Natural killer cell (primary cell): Measurements from ENCODE around the gene RAP1GAP. TPM values are rescaled to one million over a fixed set of nuclear protein-coding genes. Genes with fewer than 3 reads are reported as not detected.

Experiments used
- ATAC-seq, 3 donors: fragments of 150-1000 bp in 2 of 3; fragments of 200-7000 bp in 1 of 3; cut with Tn5 transposase; 1 replicate in 1 of 3; 2 replicates in 2 of 3; pipeline ENCODE4 v1.10.0; 2021; ENCODE audit warnings: mild to moderate bottlenecking in 2 of 3, moderate library complexity in 2 of 3
- DNase-seq, 2 donors: peaks; one replicate each; pipeline versions ENCODE4 v3.0.0 to v3.0.0-alpha.2; 2013 to 2021; ENCODE audit warnings: mixed read lengths in 1 of 2
- H3K27ac ChIP-seq: one replicate; pipeline ENCODE4 v1.5.1; 2013; ENCODE audit warnings: mild to moderate bottlenecking, low read length
- H3K27me3 ChIP-seq: one replicate; pipeline ENCODE4 v1.6.1; 2013; ENCODE audit warnings: low read length; ENCODE audit not compliant: control insufficient read depth, insufficient read depth
- H3K36me3 ChIP-seq: one replicate; pipeline ENCODE4 v1.6.1; 2013; ENCODE audit warnings: low read length; ENCODE audit not compliant: control insufficient read depth, insufficient read depth
- H3K4me1 ChIP-seq: one replicate; pipeline ENCODE4 v1.6.1; 2013; ENCODE audit warnings: low read length; ENCODE audit not compliant: control insufficient read depth, insufficient read depth
- H3K4me3 ChIP-seq: one replicate; pipeline ENCODE4 v1.5.1; 2013; ENCODE audit warnings: low read length
- H3K9me3 ChIP-seq: one replicate; pipeline ENCODE4 v1.6.1; 2013; ENCODE audit warnings: low read length; ENCODE audit not compliant: control insufficient read depth, insufficient read depth
- H3K27ac Mint-ChIP-seq, 2 donors: one replicate each; pipeline ENCODE4 v1.8.0; 2022; ENCODE audit warnings: mild to moderate bottlenecking in 2 of 2, mixed read lengths in 2 of 2, moderate library complexity in 1 of 2
- H3K27me3 Mint-ChIP-seq, 2 donors: one replicate each; pipeline ENCODE4 v1.8.0; 2022; ENCODE audit warnings: low read depth in 2 of 2, mixed read lengths in 2 of 2
- H3K36me3 Mint-ChIP-seq: one replicate; pipeline ENCODE4 v1.8.0; 2022; ENCODE audit warnings: mixed read lengths
- H3K4me1 Mint-ChIP-seq, 2 donors: one replicate each; pipeline ENCODE4 v1.8.0; 2022; ENCODE audit warnings: mixed read lengths in 2 of 2
- H3K4me3 Mint-ChIP-seq: one replicate; pipeline ENCODE4 v1.8.0; 2022; ENCODE audit warnings: mild to moderate bottlenecking, moderate library complexity, mixed read lengths
- H3K9me3 Mint-ChIP-seq, 2 donors: one replicate each; pipeline ENCODE4 v1.8.0; 2022; ENCODE audit warnings: mixed read lengths in 2 of 2
- WGBS: methylation state at CpG from one replicate; pipeline ENCODE4 v1.1.7; 2013; ENCODE audit warnings: missing lambda C conversion rate; ENCODE audit not compliant: insufficient coverage; 5-methylcytosine and 5-hydroxymethylcytosine counted together
- intact Hi-C: fragments of 100-400 bp; cut with micrococcal nuclease; formaldehyde crosslinking; loops from one replicate; pipeline ENCODE4 v1.14.2; 2022
- total RNA-seq, 4 donors: library from RNA; stranded (reverse); fragments of 120-200 nt in 1 of 4; gene quantifications; one replicate each; pipeline versions ENCODE4 v1.2.3 to v1.2.4, GENCODE V29; 2013 to 2022
- TF ChIP-seq, protein P1 (sequence below): fragments of 200-600 bp; IDR thresholded peaks from one replicate; pipeline ENCODE4 v1.8.0; 2022; ENCODE audit warnings: antibody characterized with exemption

Gene RAP1GAP
- total RNA-seq, 3 donors from 2014 or later (not counting 1 experiment from before 2014, with no cell fraction given): 0.47 to 1.1 TPM; not detected in 1

DNA sequence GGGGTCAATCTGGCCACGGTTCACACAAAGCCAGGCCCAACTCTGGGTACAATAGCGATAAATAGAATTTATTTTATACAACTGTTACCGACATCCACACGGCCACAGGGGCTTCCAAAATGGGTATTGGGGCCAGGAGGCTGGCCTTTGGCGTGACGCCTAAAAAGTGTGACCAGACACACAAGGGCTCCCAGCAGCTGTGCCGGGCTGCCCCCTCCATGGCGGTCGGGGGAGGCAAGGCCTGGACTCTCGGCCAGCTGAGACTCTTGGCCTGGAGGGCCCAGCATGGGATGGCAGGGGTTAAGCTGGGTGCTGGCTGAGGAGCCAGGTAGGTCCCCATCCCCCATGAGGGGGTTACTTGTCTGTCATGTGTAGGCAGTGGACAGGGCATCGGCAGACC is 73.0 kb downstream of the RAP1GAP start:
- Histone ChIP-seq H3K9me3 (no peaks in the 10 kb centered on the region), H3K36me3 (no peaks in the 10 kb centered on the region), H3K4me1 (no peaks in the 10 kb centered on the region), H3K27me3 (no peaks in the 10 kb centered on the region), H3K27ac (no peak overlapping the region), H3K4me3 (no peak overlapping the region)
- intact Hi-C loops: no loop called here
- H3K36me3 Mint-ChIP-seq: no peaks in the 10 kb centered on the region
- TF ChIP-seq, protein P1, sequence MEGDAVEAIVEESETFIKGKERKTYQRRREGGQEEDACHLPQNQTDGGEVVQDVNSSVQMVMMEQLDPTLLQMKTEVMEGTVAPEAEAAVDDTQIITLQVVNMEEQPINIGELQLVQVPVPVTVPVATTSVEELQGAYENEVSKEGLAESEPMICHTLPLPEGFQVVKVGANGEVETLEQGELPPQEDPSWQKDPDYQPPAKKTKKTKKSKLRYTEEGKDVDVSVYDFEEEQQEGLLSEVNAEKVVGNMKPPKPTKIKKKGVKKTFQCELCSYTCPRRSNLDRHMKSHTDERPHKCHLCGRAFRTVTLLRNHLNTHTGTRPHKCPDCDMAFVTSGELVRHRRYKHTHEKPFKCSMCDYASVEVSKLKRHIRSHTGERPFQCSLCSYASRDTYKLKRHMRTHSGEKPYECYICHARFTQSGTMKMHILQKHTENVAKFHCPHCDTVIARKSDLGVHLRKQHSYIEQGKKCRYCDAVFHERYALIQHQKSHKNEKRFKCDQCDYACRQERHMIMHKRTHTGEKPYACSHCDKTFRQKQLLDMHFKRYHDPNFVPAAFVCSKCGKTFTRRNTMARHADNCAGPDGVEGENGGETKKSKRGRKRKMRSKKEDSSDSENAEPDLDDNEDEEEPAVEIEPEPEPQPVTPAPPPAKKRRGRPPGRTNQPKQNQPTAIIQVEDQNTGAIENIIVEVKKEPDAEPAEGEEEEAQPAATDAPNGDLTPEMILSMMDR: no peak
- H3K27me3 Mint-ChIP-seq: peaks cover 0 to 9% of the 10 kb centered on the region in 2 donors
- no peaks in the 10 kb centered on the region for H3K9me3 Mint-ChIP-seq
- H3K4me1 Mint-ChIP-seq: no peaks in the 10 kb centered on the region
- H3K27ac Mint-ChIP-seq: no peak overlapping the region
- WGBS: 88% methylated on average over 11 of the region's 11 CpGs
- H3K4me3 Mint-ChIP-seq: no peak overlapping the region
- ATAC-seq (no peak), DNase-seq (no peak)

DNA sequence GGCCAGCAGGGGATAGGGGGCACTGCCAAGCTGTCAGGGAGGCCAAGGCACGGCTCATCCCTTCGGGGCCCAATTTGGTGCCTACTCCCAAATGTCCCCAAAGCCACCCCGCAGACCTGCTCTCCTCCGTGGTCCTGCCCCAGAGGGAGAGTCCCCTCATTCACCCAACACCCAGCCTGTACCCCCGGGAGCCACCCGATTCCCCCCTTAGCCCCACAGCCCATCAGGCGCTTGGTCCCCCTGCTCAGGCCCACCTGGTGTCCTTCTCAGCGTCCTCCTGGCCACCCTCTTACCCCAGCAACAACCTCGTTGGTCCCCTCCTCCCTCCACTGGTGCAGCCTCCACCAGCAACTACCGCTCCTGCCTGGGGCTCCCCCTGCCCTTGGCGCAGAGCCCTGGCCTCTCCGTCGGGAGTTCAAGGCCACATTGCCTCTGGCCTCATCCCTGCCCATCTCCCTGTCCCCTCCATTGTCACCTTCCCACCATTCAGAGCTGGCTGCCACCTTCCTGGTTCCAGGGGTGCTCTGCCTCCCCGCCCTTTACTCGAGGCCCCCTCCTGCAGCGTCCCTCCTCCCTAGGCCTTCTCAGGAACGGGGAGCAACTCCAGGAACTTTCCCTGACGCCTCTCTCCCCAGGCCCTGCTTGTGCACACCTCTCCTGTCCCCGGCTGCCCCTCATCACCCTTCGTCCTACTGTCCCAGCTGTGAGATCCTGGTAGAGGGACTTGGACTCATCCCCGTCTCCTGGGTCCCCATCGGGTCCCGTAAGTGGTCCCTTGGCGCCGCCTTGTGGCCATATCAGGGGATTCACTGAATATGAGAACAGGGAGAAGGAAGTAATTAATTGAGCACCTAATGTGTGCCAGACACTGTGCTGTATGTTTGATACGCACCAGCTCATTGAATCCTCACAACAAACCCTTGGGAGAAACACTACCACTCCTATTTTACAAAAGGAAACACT is 73.9 kb downstream of the RAP1GAP start:
- Histone ChIP-seq H3K4me3 (no peak overlapping the region), H3K27ac (no peak overlapping the region), H3K36me3 (no peaks in the 10 kb centered on the region), H3K9me3 (no peaks in the 10 kb centered on the region), H3K4me1 (no peaks in the 10 kb centered on the region), H3K27me3 (no peaks in the 10 kb centered on the region)
- Mint-ChIP-seq H3K27ac (no peak overlapping the region), H3K9me3 (no peaks in the 10 kb centered on the region), H3K4me3 (no peak overlapping the region), H3K4me1 (no peaks in the 10 kb centered on the region), H3K36me3 (no peaks in the 10 kb centered on the region), H3K27me3 (peaks cover 0 to 9% of the 10 kb centered on the region in 2 donors)
- TF ChIP-seq, protein P1: no peak
- intact Hi-C loops: no loop called here
- ATAC-seq: no peak
- DNase-seq: peak in 1 of 2 donors; percentile 42
- 67% methylated on average over 26 of the region's 26 CpGs for WGBS

DNA sequence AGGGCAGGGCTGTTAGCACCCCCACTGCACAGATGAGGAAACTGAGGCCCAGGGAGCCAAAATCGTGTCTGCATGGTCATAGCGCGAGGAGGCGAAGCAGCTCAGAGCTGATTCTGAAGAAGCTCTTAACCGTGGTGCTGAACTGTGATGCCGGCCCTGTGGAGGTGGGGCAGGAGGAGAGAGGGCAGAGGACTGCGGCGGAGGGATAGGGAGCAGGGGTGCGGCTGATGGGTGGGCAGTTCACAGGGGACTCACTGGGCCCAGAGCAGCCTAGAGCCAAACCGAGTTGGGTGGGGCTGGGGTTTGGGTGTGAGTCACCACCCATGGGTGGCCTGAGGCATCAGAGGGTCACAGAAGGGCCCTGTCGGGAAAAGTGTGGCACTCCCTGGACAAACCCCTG is 74.7 kb downstream of the RAP1GAP start:
- H3K36me3 ChIP-seq: no peaks in the 10 kb centered on the region
- no peaks in the 10 kb centered on the region for H3K9me3 ChIP-seq
- Mint-ChIP-seq H3K36me3 (no peaks in the 10 kb centered on the region), H3K27me3 (peaks cover 0 to 9% of the 10 kb centered on the region in 2 donors), H3K4me3 (no peak overlapping the region), H3K4me1 (no peaks in the 10 kb centered on the region), H3K27ac (no peak overlapping the region), H3K9me3 (no peaks in the 10 kb centered on the region)
- TF ChIP-seq, protein P1: no peak
- 82% methylated on average over 10 of the region's 11 CpGs for WGBS
- intact Hi-C loops: no loop called here
- H3K27me3 ChIP-seq: no peaks in the 10 kb centered on the region
- H3K4me1 ChIP-seq: no peaks in the 10 kb centered on the region
- no peak overlapping the region for H3K27ac ChIP-seq
- no peak for ATAC-seq
- no peak for DNase-seq
- H3K4me3 ChIP-seq: no peak overlapping the region
